Thoracic aorta (tissue), 2 donors: Measurements from ENCODE around the gene SMIM26. TPM values are rescaled to one million over a fixed set of nuclear protein-coding genes. Genes with fewer than 3 reads are reported as not detected.

Experiments
- ATAC-seq: fragments of 150-250 bp; one replicate; pipeline ENCODE4 v1.8.0; 2017; ENCODE audit warnings: low read depth; ENCODE audit not compliant: insufficient number of reproducible peaks, low FRiP score
- DNase-seq: peaks from one replicate; pipeline ENCODE4 v3.0.0-alpha.2; 2020; ENCODE audit warnings: low spot score
- H3K27ac ChIP-seq, 2 donors: fragments of 200-600 bp; sonication (generic); 1 replicate in 1 of 2; 2 replicates in 1 of 2; pipeline ENCODE4 v1.5.1; 2016; ENCODE audit warnings: mild to moderate bottlenecking in 2 of 2, moderate library complexity in 2 of 2
- H3K27me3 ChIP-seq: fragments of 200-600 bp; sonication (generic); replicated peaks from 2 replicates; pipeline ENCODE4 v1.6.0; 2016; ENCODE audit warnings: mild to moderate bottlenecking; ENCODE audit not compliant: insufficient read depth
- H3K36me3 ChIP-seq: fragments of 200-600 bp; sonication (generic); one replicate; pipeline ENCODE4 v1.5.1; 2016
- H3K4me1 ChIP-seq, 2 donors: fragments of 200-600 bp; sonication (generic); 1 replicate in 1 of 2; 2 replicates in 1 of 2; pipeline versions ENCODE4 v1.5.1 to v1.6.0; 2016; ENCODE audit warnings: low read depth in 2 of 2, mild to moderate bottlenecking in 1 of 2; ENCODE audit not compliant: control insufficient read depth in 1 of 2
- H3K4me3 ChIP-seq: fragments of 200-600 bp; sonication (generic); 2 replicates; pipeline ENCODE4 v1.5.1; 2016; ENCODE audit warnings: mild to moderate bottlenecking
- H3K9me3 ChIP-seq: fragments of 200-600 bp; sonication (generic); 2 replicates; pipeline ENCODE4 v1.5.1; 2016
- total RNA-seq, 2 donors: library from RNA; depleted of rRNA; stranded (reverse); fragments of >200 nt; gene quantifications; one replicate each; pipeline versions ENCODE4 v1.1.0 to v1.2.3, GENCODE V29; 2016
- TF ChIP-seq, protein P1 (sequence below): fragments of 200-600 bp; sonication (generic); IDR thresholded peaks from one replicate; pipeline ENCODE4 v1.5.1; 2019; ENCODE audit warnings: antibody characterized with exemption

The SMIM26 gene
- total RNA-seq, 2 donors from 2014 or later = 47.5 to 113 TPM

DNA sequence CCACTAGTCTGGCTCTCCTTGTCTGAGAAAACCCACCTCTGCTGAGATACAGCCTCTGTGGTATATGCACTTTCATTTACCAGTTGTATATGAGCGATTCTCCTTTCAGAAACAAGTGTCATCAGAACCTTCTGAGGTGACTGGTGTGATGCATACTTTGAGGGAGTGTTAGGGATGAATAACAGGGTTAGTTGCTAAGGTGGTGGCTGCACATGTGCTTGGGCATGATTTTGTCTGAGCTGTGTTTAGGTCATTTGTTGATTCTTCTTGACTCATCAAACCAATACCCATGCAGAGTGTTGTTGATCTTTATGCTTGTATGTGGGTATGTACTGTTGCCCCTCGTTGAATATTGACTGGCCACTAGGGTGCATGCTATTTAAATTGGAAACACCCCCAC lies 46.3 kb downstream of the SMIM26 start:
- H3K9me3 ChIP-seq = no peaks in the 10 kb centered on the region
- TF ChIP-seq, protein P1, sequence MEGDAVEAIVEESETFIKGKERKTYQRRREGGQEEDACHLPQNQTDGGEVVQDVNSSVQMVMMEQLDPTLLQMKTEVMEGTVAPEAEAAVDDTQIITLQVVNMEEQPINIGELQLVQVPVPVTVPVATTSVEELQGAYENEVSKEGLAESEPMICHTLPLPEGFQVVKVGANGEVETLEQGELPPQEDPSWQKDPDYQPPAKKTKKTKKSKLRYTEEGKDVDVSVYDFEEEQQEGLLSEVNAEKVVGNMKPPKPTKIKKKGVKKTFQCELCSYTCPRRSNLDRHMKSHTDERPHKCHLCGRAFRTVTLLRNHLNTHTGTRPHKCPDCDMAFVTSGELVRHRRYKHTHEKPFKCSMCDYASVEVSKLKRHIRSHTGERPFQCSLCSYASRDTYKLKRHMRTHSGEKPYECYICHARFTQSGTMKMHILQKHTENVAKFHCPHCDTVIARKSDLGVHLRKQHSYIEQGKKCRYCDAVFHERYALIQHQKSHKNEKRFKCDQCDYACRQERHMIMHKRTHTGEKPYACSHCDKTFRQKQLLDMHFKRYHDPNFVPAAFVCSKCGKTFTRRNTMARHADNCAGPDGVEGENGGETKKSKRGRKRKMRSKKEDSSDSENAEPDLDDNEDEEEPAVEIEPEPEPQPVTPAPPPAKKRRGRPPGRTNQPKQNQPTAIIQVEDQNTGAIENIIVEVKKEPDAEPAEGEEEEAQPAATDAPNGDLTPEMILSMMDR = no peak
- H3K4me3 ChIP-seq = no peak overlapping the region
- peaks cover 8% of the 10 kb centered on the region for H3K36me3 ChIP-seq
- H3K4me1 ChIP-seq = peaks cover 0 to 21% of the 10 kb centered on the region in 2 donors
- DNase-seq (no peak), ATAC-seq (no peak)
- H3K27ac ChIP-seq = no peak overlapping the region
- no peaks in the 10 kb centered on the region for H3K27me3 ChIP-seq

DNA sequence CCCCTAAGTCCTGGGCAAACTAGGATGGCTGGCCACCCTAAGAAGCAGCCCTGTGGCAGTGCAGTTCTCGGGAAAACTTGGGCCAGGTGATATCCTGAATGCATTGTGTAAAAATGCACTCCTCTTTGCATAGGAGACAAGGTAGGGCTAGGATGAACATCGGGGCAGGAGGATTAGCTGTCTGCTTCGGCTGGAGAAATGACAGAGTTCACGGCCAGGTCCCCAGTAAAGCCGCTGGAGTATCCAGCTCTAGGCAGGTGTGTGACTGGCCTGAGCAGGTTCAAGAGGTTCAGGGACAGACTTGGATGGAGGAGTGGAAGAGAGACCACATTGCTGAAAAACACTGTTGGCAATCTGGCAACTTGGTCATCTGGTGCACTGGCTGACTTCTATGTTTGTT lies 47.0 kb downstream of the SMIM26 start:
- Histone ChIP-seq H3K27ac (no peak overlapping the region), H3K27me3 (no peaks in the 10 kb centered on the region), H3K9me3 (no peaks in the 10 kb centered on the region), H3K4me3 (no peak overlapping the region), H3K36me3 (peaks cover 8% of the 10 kb centered on the region), H3K4me1 (peaks cover 0 to 21% of the 10 kb centered on the region in 2 donors)
- DNase-seq (no peak), ATAC-seq (no peak)
- TF ChIP-seq, protein P1 = no peak

DNA sequence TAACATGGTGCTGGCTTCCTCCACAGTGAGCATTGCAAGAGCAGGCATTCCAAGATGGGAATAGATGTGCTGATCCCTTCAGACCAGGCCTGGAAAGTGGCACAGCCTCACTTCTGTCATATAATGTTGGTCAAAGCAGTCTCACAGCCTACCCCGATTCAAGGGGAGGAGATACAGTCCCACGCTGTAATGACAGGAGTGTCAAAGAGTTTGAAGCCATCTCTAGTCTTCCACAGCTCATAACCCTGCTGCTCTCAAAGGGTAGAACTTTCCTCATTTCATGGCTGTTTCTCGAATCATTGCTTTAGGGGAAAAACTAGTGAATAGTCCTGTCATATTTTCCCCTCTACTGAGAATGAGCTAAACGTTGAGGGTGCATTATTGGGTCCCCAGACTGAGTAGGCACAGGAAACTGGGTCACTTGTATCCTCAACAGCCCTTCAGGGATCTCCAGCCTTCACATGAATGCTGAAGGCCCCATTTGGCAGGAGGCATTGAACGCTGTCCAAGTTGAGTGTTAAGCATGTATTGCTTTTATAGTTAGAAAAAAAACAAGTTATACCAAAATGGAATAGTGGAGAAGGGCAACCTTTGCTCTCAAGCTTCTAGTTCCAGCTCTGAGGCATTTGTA lies 47.9 kb downstream of the SMIM26 start:
- TF ChIP-seq, protein P1 = no peak
- H3K4me3 ChIP-seq = no peak overlapping the region
- no peaks in the 10 kb centered on the region for H3K27me3 ChIP-seq
- peaks cover 8% of the 10 kb centered on the region for H3K36me3 ChIP-seq
- H3K4me1 ChIP-seq = peaks cover 0 to 21% of the 10 kb centered on the region in 2 donors
- ATAC-seq = no peak
- peak overlapping the region in 1 of 2 donors; percentile 45 for H3K27ac ChIP-seq
- H3K9me3 ChIP-seq = no peaks in the 10 kb centered on the region
- no peak for DNase-seq

Other genes with a start within 250 kb of the SMIM26 start
- gene DZANK1, start 100.4 kb upstream of the SMIM26 start, total RNA-seq = 1 to 10 TPM; 3.2 to 3.7 TPM
- 10 to 100 TPM in 1 of 2 donors, 1 to 10 TPM in 1; 9.1 to 17.1 TPM for gene POLR3F, start 100.0 kb upstream of the SMIM26 start, total RNA-seq
- 10 to 100 TPM; 12.2 to 18.3 TPM for gene RBBP9, start 70.2 kb upstream of the SMIM26 start, total RNA-seq
- 10 to 100 TPM; 22.2 to 32.9 TPM for gene SEC23B, start 59.5 kb upstream of the SMIM26 start, total RNA-seq
- gene DTD1, start 20.6 kb downstream of the SMIM26 start, total RNA-seq = 10 to 100 TPM; 29.6 to 36.9 TPM
- gene SCP2D1, start 246.4 kb downstream of the SMIM26 start, total RNA-seq = not detected